Peyer's patch (tissue), 4 donors: ENCODE measurements around the gene PVR. TPM values are rescaled to one million over a fixed set of nuclear protein-coding genes. Genes with fewer than 3 reads are reported as not detected.

ENCODE experiments used
- DNase-seq, 3 donors: peaks; one replicate each; pipeline ENCODE4 v3.0.0-alpha.2; 2017 to 2019
- H3K27ac ChIP-seq, 4 donors: fragments of 200-600 bp; sonication (generic); one replicate each; pipeline ENCODE4 v1.5.1; 2016 to 2019
- H3K27me3 ChIP-seq, 2 donors: fragments of 200-600 bp; sonication (generic); one replicate each; pipeline ENCODE4 v1.5.1; 2019
- H3K36me3 ChIP-seq, 3 donors: fragments of 200-600 bp; sonication (generic); one replicate each; pipeline ENCODE4 v1.5.1; 2016 to 2019
- H3K4me1 ChIP-seq, 4 donors: fragments of 200-600 bp; sonication (generic); one replicate each; pipeline ENCODE4 v1.5.1; 2016 to 2019
- H3K4me3 ChIP-seq, 4 donors: fragments of 200-600 bp; sonication (generic); 1 replicate in 3 of 4; 2 replicates in 1 of 4; pipeline ENCODE4 v1.5.1; 2016 to 2019; ENCODE audit warnings: mild to moderate bottlenecking in 1 of 4
- H3K9me3 ChIP-seq, 4 donors: fragments of 200-600 bp; sonication (generic); one replicate each; pipeline ENCODE4 v1.5.1; 2016 to 2019; ENCODE audit warnings: mild to moderate bottlenecking in 1 of 4
- POLR2A ChIP-seq, 2 donors: fragments of 450-650 bp; IDR thresholded peaks; one replicate each; pipeline ENCODE4 v1.5.1; 2017; ENCODE audit warnings: antibody characterized with exemption in 2 of 2, mild to moderate bottlenecking in 2 of 2, moderate library complexity in 2 of 2
- total RNA-seq, 4 donors: library from RNA; depleted of rRNA; stranded (reverse); fragments of >200 nt; gene quantifications; one replicate each; pipeline ENCODE4 v1.1.0, GENCODE V29; 2016
- TF ChIP-seq, protein P1 (sequence below), 6 experiments: fragments of 450-650 bp in 4 of 6; fragments of 200-600 bp in 2 of 6; sonication (generic) in 1 of 6; IDR thresholded peaks; one replicate each; pipeline ENCODE4 v1.5.1; 2017 to 2019; ENCODE audit warnings: antibody characterized with exemption in 6 of 6, mild to moderate bottlenecking in 3 of 6, moderate library complexity in 1 of 6

The PVR gene
- total RNA-seq, 4 donors from 2014 or later, result 21.7 to 49.3 (median 40.0) TPM

DNA sequence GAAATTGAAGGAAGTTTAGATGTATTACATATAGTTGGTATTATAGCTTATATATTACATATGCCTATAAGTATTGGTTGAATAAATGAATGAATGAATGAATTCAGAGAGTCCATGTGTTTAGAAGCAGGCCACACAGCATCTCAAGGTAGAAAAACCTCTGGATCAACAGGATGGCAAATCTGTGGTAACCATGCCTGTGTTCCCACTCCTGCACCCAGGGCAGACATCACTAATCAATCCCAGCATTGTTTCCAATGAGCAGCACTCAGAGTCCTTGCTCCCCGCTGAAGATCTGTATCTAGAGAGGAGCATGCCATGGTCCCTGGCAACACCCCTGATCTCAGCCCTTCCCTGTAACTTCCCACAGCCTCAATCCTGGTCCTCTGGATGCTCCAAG lies 28.5 kb downstream of the PVR start:
- no peaks in the 10 kb centered on the region for H3K4me1 ChIP-seq
- no peaks in the 10 kb centered on the region for H3K27me3 ChIP-seq
- peaks cover 0 to 4% (median 0%) of the 10 kb centered on the region in 3 donors for H3K36me3 ChIP-seq
- H3K9me3 ChIP-seq, result no peaks in the 10 kb centered on the region
- H3K27ac ChIP-seq, result no peak overlapping the region
- H3K4me3 ChIP-seq, result no peak overlapping the region
- no peak for DNase-seq
- TF ChIP-seq, protein P1, sequence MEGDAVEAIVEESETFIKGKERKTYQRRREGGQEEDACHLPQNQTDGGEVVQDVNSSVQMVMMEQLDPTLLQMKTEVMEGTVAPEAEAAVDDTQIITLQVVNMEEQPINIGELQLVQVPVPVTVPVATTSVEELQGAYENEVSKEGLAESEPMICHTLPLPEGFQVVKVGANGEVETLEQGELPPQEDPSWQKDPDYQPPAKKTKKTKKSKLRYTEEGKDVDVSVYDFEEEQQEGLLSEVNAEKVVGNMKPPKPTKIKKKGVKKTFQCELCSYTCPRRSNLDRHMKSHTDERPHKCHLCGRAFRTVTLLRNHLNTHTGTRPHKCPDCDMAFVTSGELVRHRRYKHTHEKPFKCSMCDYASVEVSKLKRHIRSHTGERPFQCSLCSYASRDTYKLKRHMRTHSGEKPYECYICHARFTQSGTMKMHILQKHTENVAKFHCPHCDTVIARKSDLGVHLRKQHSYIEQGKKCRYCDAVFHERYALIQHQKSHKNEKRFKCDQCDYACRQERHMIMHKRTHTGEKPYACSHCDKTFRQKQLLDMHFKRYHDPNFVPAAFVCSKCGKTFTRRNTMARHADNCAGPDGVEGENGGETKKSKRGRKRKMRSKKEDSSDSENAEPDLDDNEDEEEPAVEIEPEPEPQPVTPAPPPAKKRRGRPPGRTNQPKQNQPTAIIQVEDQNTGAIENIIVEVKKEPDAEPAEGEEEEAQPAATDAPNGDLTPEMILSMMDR (IDR thresholded peaks at IDR 0.05), result no peak
- TF ChIP-seq POLR2A (IDR thresholded peaks at IDR 0.05), result no peak

DNA sequence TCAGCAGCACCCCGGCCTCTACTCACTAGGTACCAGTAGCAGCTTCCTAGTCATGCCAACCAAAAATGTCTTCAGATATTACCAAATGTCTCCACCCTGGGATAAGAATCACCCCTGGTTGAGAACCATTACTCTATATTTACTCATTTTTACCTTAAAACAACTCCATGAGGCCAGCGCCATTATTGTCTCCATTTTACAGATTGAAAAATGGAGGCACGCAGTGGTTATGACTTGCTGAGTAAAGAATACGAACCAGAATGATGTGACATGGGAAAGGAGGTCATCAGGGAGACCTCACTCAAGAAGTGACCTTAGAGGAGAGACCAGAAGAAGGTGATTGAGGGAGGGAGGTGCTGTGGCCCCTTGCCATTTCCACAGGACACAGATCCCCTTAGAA lies 29.8 kb downstream of the PVR start:
- H3K4me3 ChIP-seq, result no peak overlapping the region
- no peaks in the 10 kb centered on the region for H3K9me3 ChIP-seq
- no peaks in the 10 kb centered on the region for H3K4me1 ChIP-seq
- DNase-seq, result no peak
- no peak for TF ChIP-seq POLR2A (IDR thresholded peaks at IDR 0.05)
- TF ChIP-seq, protein P1 (IDR thresholded peaks at IDR 0.05), result no peak
- H3K27ac ChIP-seq, result no peak overlapping the region
- H3K27me3 ChIP-seq, result no peaks in the 10 kb centered on the region
- H3K36me3 ChIP-seq, result peaks cover 0 to 4% (median 0%) of the 10 kb centered on the region in 3 donors

DNA sequence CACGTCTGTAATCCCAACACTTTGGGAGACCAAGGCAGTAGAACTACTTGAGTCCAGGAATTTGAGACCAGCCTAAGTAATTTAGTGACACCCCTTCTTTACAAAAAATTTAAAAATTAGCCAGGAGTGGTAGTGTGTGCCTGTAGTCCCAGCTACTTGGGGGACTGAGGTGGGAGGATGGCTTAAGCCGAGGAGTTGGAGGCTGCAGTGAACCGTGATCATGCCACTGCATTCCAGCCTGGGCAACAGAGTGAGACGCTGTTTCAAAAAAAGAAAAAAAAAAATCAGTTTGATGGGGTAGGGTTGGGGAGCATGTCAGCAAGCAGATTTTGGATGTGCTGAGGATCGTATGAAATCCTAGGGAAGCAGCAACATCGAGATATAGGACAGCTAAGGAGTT lies 31.8 kb downstream of the PVR start:
- H3K36me3 ChIP-seq, result peaks cover 0 to 4% (median 0%) of the 10 kb centered on the region in 3 donors
- no peak for TF ChIP-seq POLR2A (IDR thresholded peaks at IDR 0.05)
- TF ChIP-seq, protein P1 (IDR thresholded peaks at IDR 0.05), result no peak
- no peak for DNase-seq
- H3K27ac ChIP-seq, result no peak overlapping the region
- no peaks in the 10 kb centered on the region for H3K27me3 ChIP-seq
- H3K9me3 ChIP-seq, result no peaks in the 10 kb centered on the region
- no peak overlapping the region for H3K4me3 ChIP-seq
- H3K4me1 ChIP-seq, result no peaks in the 10 kb centered on the region

DNA sequence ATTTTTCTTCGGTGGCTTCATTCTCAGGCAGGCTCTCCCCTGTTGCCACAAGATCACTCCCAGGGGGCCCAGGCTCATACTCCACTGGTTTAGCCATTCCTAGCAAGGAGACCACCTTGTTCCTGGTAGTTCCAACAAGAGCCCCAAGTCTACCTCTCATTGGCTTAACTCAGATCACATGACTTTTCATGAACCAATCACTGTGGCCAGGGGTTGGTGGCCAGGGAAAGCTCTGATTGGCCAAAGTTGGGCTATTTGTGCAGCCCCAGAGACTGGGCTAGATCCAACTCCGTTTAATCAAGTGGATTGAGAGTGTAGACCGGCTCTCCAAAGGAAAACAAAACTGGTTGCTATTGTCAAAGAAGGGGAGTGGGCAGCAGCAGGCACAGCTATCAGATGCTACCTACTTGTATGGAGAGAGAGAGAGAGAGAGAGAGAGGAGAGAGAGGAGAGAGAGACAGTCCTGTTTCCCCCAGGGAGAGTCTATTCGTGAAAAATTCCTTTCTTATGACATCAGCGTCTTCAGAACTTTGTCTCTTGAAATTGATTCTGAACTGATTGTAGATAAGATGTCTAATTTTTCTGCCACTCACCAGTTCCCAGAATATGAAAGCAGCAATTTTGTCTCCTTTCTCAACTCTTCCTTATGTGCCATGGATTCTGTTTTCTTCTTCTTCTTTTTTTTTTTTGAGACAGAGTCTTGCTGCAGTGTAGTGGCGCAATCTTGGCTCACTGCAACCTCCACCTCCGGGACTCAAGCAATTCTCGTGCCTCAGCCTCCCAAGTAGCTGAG lies 33.5 kb downstream of the PVR start:
- Histone ChIP-seq H3K4me3 (no peak overlapping the region), H3K27me3 (no peaks in the 10 kb centered on the region), H3K36me3 (peaks cover 0 to 4% (median 0%) of the 10 kb centered on the region in 3 donors), H3K9me3 (no peaks in the 10 kb centered on the region), H3K27ac (no peak overlapping the region), H3K4me1 (peaks cover 0 to 10% (median 0%) of the 10 kb centered on the region in 4 donors)
- no peak for DNase-seq
- TF ChIP-seq, protein P1 (IDR thresholded peaks at IDR 0.05), result no peak
- no peak for TF ChIP-seq POLR2A (IDR thresholded peaks at IDR 0.05)

DNA sequence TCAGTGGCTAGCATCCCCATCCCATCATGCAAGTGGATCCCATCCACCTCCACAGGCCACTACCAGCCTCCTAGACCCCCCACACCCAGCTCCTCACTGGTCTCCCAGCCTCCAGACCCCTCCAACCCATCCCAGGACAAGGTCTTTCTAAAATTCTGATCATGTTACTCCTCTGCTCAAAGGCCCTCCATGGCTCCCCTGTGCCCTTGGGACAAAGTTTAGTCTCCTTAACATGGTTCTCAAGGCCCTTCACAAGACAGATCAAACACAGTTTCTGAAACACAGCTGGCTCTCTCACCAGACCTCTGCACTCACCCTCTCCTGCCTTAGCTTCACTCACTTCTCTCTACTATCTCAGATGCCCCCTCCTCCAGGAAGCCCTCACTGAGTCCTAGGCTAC lies 36.8 kb downstream of the PVR start:
- no peak for DNase-seq
- no peaks in the 10 kb centered on the region for H3K9me3 ChIP-seq
- H3K36me3 ChIP-seq, result peaks cover 0 to 4% (median 0%) of the 10 kb centered on the region in 3 donors
- no peak for TF ChIP-seq POLR2A (IDR thresholded peaks at IDR 0.05)
- TF ChIP-seq, protein P1 (IDR thresholded peaks at IDR 0.05), result no peak
- no peak overlapping the region for H3K27ac ChIP-seq
- H3K27me3 ChIP-seq, result no peaks in the 10 kb centered on the region
- H3K4me3 ChIP-seq, result no peak overlapping the region
- H3K4me1 ChIP-seq, result peaks cover 0 to 10% (median 0%) of the 10 kb centered on the region in 4 donors
